GM12892 (cell line): Measurements from ENCODE around the gene TMEM229A. TPM values are rescaled to one million over a fixed set of nuclear protein-coding genes. Genes with fewer than 3 reads are reported as not detected.
A peak's percentile ranks its signal among the peaks of the same experiment; 100 is the strongest.
"Not testable (repeated sequence)": the region's sequence is repeated elsewhere in the genome, so short reads cannot be mapped to it uniquely, and the experiment has no call there.

ENCODE experiments used
- DNase-seq: peaks from one replicate; pipeline ENCODE4 v3.0.0; 2011; ENCODE audit not compliant: insufficient read length
- FAIRE-seq: peaks from 2 replicates; lab custom pipeline; 2011; peaks lifted over from hg19 to GRCh38; lab: Jason Lieb, UNC
- POLR2A ChIP-seq: IDR thresholded peaks from 2 replicates; pipeline ENCODE4 v1.6.1; 2011; ENCODE audit warnings: low read depth, low read length, control low read depth
- POLR2AphosphoS5 ChIP-seq: IDR thresholded peaks from 2 replicates; pipeline ENCODE4 v1.6.1; 2011; ENCODE audit warnings: low read depth, low read length, control low read depth
- TAF1 ChIP-seq: IDR thresholded peaks from 2 replicates; pipeline ENCODE4 v1.6.1; 2011; ENCODE audit warnings: low read depth, mild to moderate bottlenecking, control low read depth, low read length, borderline replicate concordance
- polyA plus RNA-seq: library from polyadenylated mRNA; unstranded; fragments of >200 nt; gene quantifications from one replicate; pipeline ENCODE4 v1.2.1, GENCODE V29; 2012; ENCODE audit warnings: missing spikeins, inconsistent platforms; ENCODE audit not compliant: missing spikeins

Gene TMEM229A
- not detected for polyA plus RNA-seq

- FAIRE-seq (no peak), DNase-seq (peak; percentile 13)
- no peak for TF ChIP-seq POLR2A
- TF ChIP-seq TAF1, result no peak
- no peak for TF ChIP-seq POLR2AphosphoS5
These were observed at the start of gene TMEM229A for GRCh38 chr7:124032369-124033094. TMEM229A (minus strand) TSS chr7:124033067; CDS start chr7:124033003, 64 bp downstream.

- DNase-seq, FAIRE-seq: not testable (repeated sequence)
These were observed 49.4 kb upstream of the TMEM229A start for GRCh38 chr7:124082234-124082633.

GRCh38 chr7:124077546-124077945 lies 44.7 kb upstream of the TMEM229A start:
- TF ChIP-seq POLR2AphosphoS5 (no peak), TAF1 (no peak), POLR2A (no peak)
- DNase-seq, result no peak
- FAIRE-seq, result no peak

GRCh38 chr7:124076841-124077240 lies 44.0 kb upstream of the TMEM229A start:
- no peak for DNase-seq
- TF ChIP-seq TAF1 (no peak), POLR2AphosphoS5 (no peak), POLR2A (no peak)
- FAIRE-seq, result no peak

GRCh38 chr7:124074007-124074406 lies 41.1 kb upstream of the TMEM229A start:
- no peak for TF ChIP-seq POLR2AphosphoS5
- TF ChIP-seq TAF1, result no peak
- TF ChIP-seq POLR2A, result no peak
- DNase-seq (no peak), FAIRE-seq (no peak)

GRCh38 chr7:124073310-124073645 lies 40.4 kb upstream of the TMEM229A start:
- no peak for DNase-seq
- TF ChIP-seq POLR2A, result no peak
- TF ChIP-seq POLR2AphosphoS5, result no peak
- FAIRE-seq, result no peak

GRCh38 chr7:124072603-124073309 lies 39.9 kb upstream of the TMEM229A start:
- DNase-seq (no peak), FAIRE-seq (no peak)
- TF ChIP-seq POLR2AphosphoS5, result no peak
- no peak for TF ChIP-seq POLR2A
- TF ChIP-seq TAF1, result no peak

DNA sequence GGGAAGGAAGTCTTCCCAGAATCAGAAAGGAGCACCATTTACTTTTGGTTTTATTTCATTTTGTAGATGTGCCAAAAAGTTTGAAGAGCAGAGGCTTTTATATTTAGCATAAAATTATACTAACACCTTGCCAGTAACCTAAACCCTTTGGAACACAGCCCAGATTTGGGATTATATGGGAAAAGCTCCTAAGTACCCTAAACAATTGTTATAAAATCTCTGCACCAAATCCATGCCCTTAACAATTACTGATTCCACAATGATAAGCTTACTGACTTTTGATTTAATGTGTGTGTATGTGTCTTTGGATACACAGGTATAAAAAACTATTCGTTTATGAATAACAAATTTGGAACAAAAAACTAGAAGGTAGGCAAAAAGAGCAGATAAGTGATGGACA lies 39.0 kb upstream of the TMEM229A start:
- no peak for DNase-seq
- FAIRE-seq, result no peak
- TF ChIP-seq TAF1 (no peak), POLR2AphosphoS5 (no peak), POLR2A (no peak)

DNA sequence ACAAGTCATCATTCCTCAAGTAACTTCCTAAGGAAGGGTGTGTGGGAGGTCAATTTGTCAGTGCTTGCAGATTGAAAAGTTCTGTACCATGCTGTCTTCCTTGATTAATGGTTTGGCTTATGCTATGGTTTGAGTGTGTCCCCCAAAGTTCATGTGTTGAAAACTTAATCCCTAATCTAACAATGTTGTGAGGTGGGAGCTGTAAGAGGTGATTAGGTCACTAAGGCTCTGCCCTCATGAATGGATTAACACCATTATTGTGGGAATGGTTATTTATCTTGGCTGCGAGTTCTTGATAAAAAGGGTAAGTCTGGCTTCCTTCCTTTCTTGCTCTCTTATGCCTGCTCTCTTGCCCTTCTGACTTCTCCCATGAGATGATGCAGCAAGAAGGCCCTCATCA lies 29.3 kb upstream of the TMEM229A start:
- TF ChIP-seq TAF1 (no peak), POLR2AphosphoS5 (no peak), POLR2A (no peak)
- no peak for DNase-seq
- no peak for FAIRE-seq

DNA sequence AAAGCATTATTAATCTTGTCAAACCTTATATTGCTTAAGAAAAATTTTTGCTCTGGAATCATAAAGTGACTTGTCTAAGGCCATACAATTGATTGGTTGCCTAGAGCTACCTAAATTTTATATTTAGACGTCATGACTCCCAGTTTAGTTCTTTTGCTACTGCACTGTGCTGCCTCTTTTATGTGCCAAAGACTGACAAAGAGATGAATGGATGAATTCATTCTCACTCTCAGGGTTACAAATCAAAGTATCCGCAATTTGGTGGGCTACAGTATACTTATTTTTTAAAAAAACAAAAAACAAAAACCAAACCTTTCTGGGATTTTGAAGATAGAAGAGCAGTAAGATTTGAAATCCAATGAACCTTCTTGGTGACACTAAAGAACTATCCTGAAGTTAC lies 27.7 kb upstream of the TMEM229A start:
- no peak for TF ChIP-seq POLR2AphosphoS5
- TF ChIP-seq TAF1, result no peak
- no peak for TF ChIP-seq POLR2A
- DNase-seq (no peak), FAIRE-seq (no peak)

DNA sequence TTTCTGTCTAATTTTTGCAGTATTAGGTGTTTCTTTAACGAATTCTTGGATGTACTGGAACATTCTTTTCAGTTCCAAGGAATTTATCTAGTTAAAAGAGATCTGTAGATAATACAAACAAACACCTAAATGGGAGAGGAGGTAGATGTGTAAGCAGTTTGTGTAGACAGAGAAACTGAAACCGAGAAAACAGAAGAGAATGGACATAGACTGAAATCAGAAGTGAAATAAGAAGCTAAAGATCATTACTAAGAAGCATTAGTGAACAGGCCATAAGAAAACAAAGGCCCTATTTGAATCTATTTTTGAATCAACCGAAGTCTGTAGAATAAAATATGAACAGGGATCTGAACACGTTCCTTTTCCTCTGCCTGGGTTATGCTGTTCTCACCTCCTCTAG lies 26.5 kb upstream of the TMEM229A start:
- FAIRE-seq (no peak), DNase-seq (no peak)
- TF ChIP-seq POLR2AphosphoS5 (no peak), POLR2A (no peak), TAF1 (no peak)

DNA sequence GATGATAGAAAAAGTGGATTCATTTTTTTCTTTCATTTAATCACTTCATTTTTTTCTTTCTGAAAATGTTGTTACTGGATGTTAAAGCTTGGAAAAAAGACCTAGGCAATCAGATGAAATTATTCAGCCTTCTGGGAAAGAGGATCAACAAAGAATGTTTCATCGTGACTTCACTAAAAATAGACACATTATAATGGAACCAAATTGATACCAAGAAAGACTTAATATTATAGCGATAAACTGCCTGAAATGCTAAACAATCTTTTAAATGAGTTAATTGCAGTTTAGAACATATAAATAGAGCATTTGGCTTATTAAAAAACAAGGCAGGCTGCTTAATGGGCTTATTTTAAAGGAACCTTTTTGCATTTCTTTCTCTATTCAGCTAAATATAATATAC lies 25.6 kb upstream of the TMEM229A start:
- FAIRE-seq (no peak), DNase-seq (no peak)
- TF ChIP-seq POLR2AphosphoS5 (no peak), TAF1 (no peak), POLR2A (no peak)
